KOPT-K1 (cell line): ENCODE measurements around the gene TUBGCP2.

Experiments used
- H3K27ac ChIP-seq: fragments of 200-600 bp; sonication (generic); 2 replicates; pipeline ENCODE4 v1.5.1; 2016; ENCODE audit warnings: antibody characterized with exemption, mild to moderate bottlenecking, low read depth, low read length; ENCODE audit not compliant: poor library complexity, severe bottlenecking
- H3K36me3 ChIP-seq: fragments of 200-600 bp; sonication (generic); 2 replicates; pipeline ENCODE4 v1.5.1; 2017; ENCODE audit warnings: antibody characterized with exemption, mild to moderate bottlenecking, low read length, moderate library complexity; ENCODE audit not compliant: insufficient read depth
- H3K9me3 ChIP-seq: fragments of 200-600 bp; sonication (generic); 2 replicates; pipeline ENCODE4 v1.5.1; 2017; ENCODE audit warnings: antibody characterized with exemption, low read length, mild to moderate bottlenecking; ENCODE audit not compliant: insufficient read depth, poor library complexity, severe bottlenecking

The TUBGCP2 gene

GRCh38 chr10:133318494-133319127 lies 9.9 kb upstream of the TUBGCP2 start:
- Histone ChIP-seq H3K36me3 (no peaks in the 10 kb centered on the region), H3K9me3 (no peaks in the 10 kb centered on the region), H3K27ac (no peak overlapping the region)

- H3K9me3 ChIP-seq, result no peaks in the 10 kb centered on the region
- H3K36me3 ChIP-seq, result peaks cover 18% of the 10 kb centered on the region; the same call in 1 of the 2 replicates
- H3K27ac ChIP-seq, result no peak overlapping the region
These were observed 8.1 kb upstream of the TUBGCP2 start for GRCh38 chr10:133316732-133317131.

- Histone ChIP-seq H3K9me3 (no peaks in the 10 kb centered on the region), H3K27ac (no peak overlapping the region), H3K36me3 (peaks cover 23% of the 10 kb centered on the region; the same call in 1 of the 2 replicates)
These were observed 7.6 kb upstream of the TUBGCP2 start for GRCh38 chr10:133316266-133316665.

- Histone ChIP-seq H3K27ac (no peak overlapping the region), H3K9me3 (no peaks in the 10 kb centered on the region), H3K36me3 (peaks cover 27% of the 10 kb centered on the region)
These were observed 7.2 kb upstream of the TUBGCP2 start for GRCh38 chr10:133315847-133316246.

GRCh38 chr10:133314911-133315310 lies 6.2 kb upstream of the TUBGCP2 start:
- H3K27ac ChIP-seq, result no peak overlapping the region

GRCh38 chr10:133313192-133313591 lies 4.5 kb upstream of the TUBGCP2 start:
- Histone ChIP-seq H3K36me3 (peaks cover 40% of the 10 kb centered on the region), H3K27ac (no peak overlapping the region)

More at GRCh38 chr10:133314911-133315310, 6.2 kb upstream of the TUBGCP2 start:
- no peaks in the 10 kb centered on the region for H3K9me3 ChIP-seq
- peaks cover 36% of the 10 kb centered on the region for H3K36me3 ChIP-seq

GRCh38 chr10:133312769-133313145 lies 4.1 kb upstream of the TUBGCP2 start:
- H3K9me3 ChIP-seq, result no peaks in the 10 kb centered on the region
- peaks cover 40% of the 10 kb centered on the region for H3K36me3 ChIP-seq
- no peak overlapping the region for H3K27ac ChIP-seq

More at GRCh38 chr10:133313192-133313591, 4.5 kb upstream of the TUBGCP2 start:
- H3K9me3 ChIP-seq, result no peaks in the 10 kb centered on the region

GRCh38 chr10:133312016-133312768 lies 3.5 kb upstream of the TUBGCP2 start:
- H3K9me3 ChIP-seq, result no peaks in the 10 kb centered on the region
- no peak overlapping the region for H3K27ac ChIP-seq
- peaks cover 40% of the 10 kb centered on the region for H3K36me3 ChIP-seq

GRCh38 chr10:133311570-133311969 lies 2.9 kb upstream of the TUBGCP2 start:
- Histone ChIP-seq H3K9me3 (no peaks in the 10 kb centered on the region), H3K27ac (no peak overlapping the region), H3K36me3 (peaks cover 40% of the 10 kb centered on the region)

- Histone ChIP-seq H3K9me3 (no peaks in the 10 kb centered on the region), H3K36me3 (peaks cover 40% of the 10 kb centered on the region), H3K27ac (no peak overlapping the region)
These were observed 2.1 kb upstream of the TUBGCP2 start for GRCh38 chr10:133310789-133311188.

GRCh38 chr10:133310399-133310755 lies 1.7 kb upstream of the TUBGCP2 start:
- Histone ChIP-seq H3K36me3 (peaks cover 40% of the 10 kb centered on the region), H3K9me3 (no peaks in the 10 kb centered on the region), H3K27ac (no peak overlapping the region)

GRCh38 chr10:133309720-133310398 lies 1.2 kb upstream of the TUBGCP2 start:
- no peaks in the 10 kb centered on the region for H3K9me3 ChIP-seq
- H3K27ac ChIP-seq, result no peak overlapping the region
- H3K36me3 ChIP-seq, result peaks cover 40% of the 10 kb centered on the region

- H3K27ac ChIP-seq, result peak overlapping the region; percentile 90
These were observed 538 bp upstream of the TUBGCP2 start for GRCh38 chr10:133309100-133309719.

GRCh38 chr10:133307776-133308420 lies 774 bp downstream of the TUBGCP2 start:
- H3K9me3 ChIP-seq, result no peaks in the 10 kb centered on the region
- H3K27ac ChIP-seq, result peak overlapping the region; percentile 90
- H3K36me3 ChIP-seq, result peaks cover 35% of the 10 kb centered on the region

More at GRCh38 chr10:133309100-133309719, 538 bp upstream of the TUBGCP2 start:
- peaks cover 40% of the 10 kb centered on the region for H3K36me3 ChIP-seq
- no peaks in the 10 kb centered on the region for H3K9me3 ChIP-seq
